HepG2 (cell line): ENCODE results near the gene ZER1. TPM values are rescaled to one million over a fixed set of nuclear protein-coding genes. Genes with fewer than 3 reads are reported as not detected.

Experiments used
- CAMTA2 ChIP-seq: sonication (generic); formaldehyde crosslinking; IDR thresholded peaks from 2 replicates; pipeline ENCODE4 v1.4.0; 2020; ENCODE audit warnings: mild to moderate bottlenecking, missing genetic modification reagents, borderline replicate concordance
- DRAP1 ChIP-seq: IDR thresholded peaks from 2 replicates; pipeline ENCODE4 v1.6.1; 2016; ENCODE audit warnings: missing genetic modification reagents, missing compliant biosample characterization
- EZH2 ChIP-seq: conservative IDR thresholded peaks from 2 replicates; pipeline ENCODE4 v1.6.1; 2012; ENCODE audit warnings: mild to moderate bottlenecking, low read depth, low read length, moderate library complexity
- GPN1 ChIP-seq: sonication (generic); formaldehyde crosslinking; IDR thresholded peaks from 2 replicates; pipeline ENCODE4 v1.5.1; 2020; ENCODE audit warnings: missing genetic modification reagents, borderline replicate concordance
- HDAC2 ChIP-seq: sonication (generic); formaldehyde crosslinking; IDR thresholded peaks from 2 replicates; pipeline ENCODE4 v1.4.0; 2020; ENCODE audit warnings: missing genetic modification reagents
- HMG20B ChIP-seq: conservative IDR thresholded peaks from 2 replicates; pipeline ENCODE4 v1.6.1; 2016; ENCODE audit warnings: missing genetic modification reagents, missing compliant biosample characterization
- JUND ChIP-seq: sonication (generic); formaldehyde crosslinking; IDR thresholded peaks from 2 replicates; pipeline ENCODE4 v1.8.0; 2022; ENCODE audit warnings: mild to moderate bottlenecking, missing genetic modification reagents
- KDM1A ChIP-seq: IDR thresholded peaks from 2 replicates; pipeline ENCODE4 v1.6.1; 2016; ENCODE audit warnings: missing compliant biosample characterization
- MED8 ChIP-seq: sonication (generic); formaldehyde crosslinking; IDR thresholded peaks from 2 replicates; pipeline ENCODE4 v1.8.1; 2023; ENCODE audit warnings: mild to moderate bottlenecking, missing genetic modification reagents; ENCODE audit not compliant: insufficient replicate concordance
- MYC ChIP-seq: sonication (generic); formaldehyde crosslinking; IDR thresholded peaks from 2 replicates; pipeline ENCODE4 v1.9.0; 2021; ENCODE audit warnings: missing genetic modification reagents, borderline replicate concordance
- NFE2 ChIP-seq: sonication (generic); formaldehyde crosslinking; IDR thresholded peaks from 2 replicates; pipeline ENCODE4 v1.4.0; 2020; ENCODE audit warnings: missing genetic modification reagents
- RXRA ChIP-seq: sonication (generic); formaldehyde crosslinking; IDR thresholded peaks from 2 replicates; pipeline ENCODE4 v1.5.1; 2020; ENCODE audit warnings: missing genetic modification reagents
- SALL1 ChIP-seq: sonication (generic); formaldehyde crosslinking; IDR thresholded peaks from 2 replicates; pipeline ENCODE4 v1.8.0; 2022; ENCODE audit warnings: mild to moderate bottlenecking, missing genetic modification reagents
- SOX6 ChIP-seq, 2 experiments: fragments of 450-650 bp in 1 of 2; sonication (generic) in 1 of 2; formaldehyde crosslinking in 1 of 2; IDR thresholded peaks; 2 replicates each; pipeline versions ENCODE4 v1.4.0 to v1.6.1; 2017 to 2020; ENCODE audit warnings: antibody characterized with exemption in 1 of 2, mild to moderate bottlenecking in 1 of 2, missing genetic modification reagents in 1 of 2
- UBTF ChIP-seq: sonication (generic); formaldehyde crosslinking; IDR thresholded peaks from 2 replicates; pipeline ENCODE4 v1.4.0; 2020; ENCODE audit warnings: mild to moderate bottlenecking, missing genetic modification reagents
- ZNF281 ChIP-seq: sonication (generic); formaldehyde crosslinking; IDR thresholded peaks from 2 replicates; pipeline ENCODE4 v1.4.0; 2020; ENCODE audit warnings: missing genetic modification reagents, borderline replicate concordance
- ZNF546 ChIP-seq: sonication (generic); formaldehyde crosslinking; conservative IDR thresholded peaks from 2 replicates; pipeline ENCODE4 v1.8.1; 2023; ENCODE audit warnings: mild to moderate bottlenecking, missing genetic modification reagents
- ZSCAN31 ChIP-seq: sonication (generic); formaldehyde crosslinking; IDR thresholded peaks from 2 replicates; pipeline ENCODE4 v1.5.0; 2020; ENCODE audit warnings: low read depth, mild to moderate bottlenecking, missing genetic modification reagents
- polyA plus RNA-seq, 8 experiments: library from polyadenylated mRNA; depleted of rRNA in 3 of 8; stranded (reverse) in 7 of 8; unstranded in 1 of 8; fragments of >200 nt; fragmentation: Illumina TruSeq in 4 of 8; extraction: Trizol in 4 of 8; gene quantifications; 2 replicates each; pipeline versions ENCODE4 v1.2.1 to v1.2.3, GENCODE V29; 2011 to 2016; ENCODE audit warnings: low read depth in 4 of 8, missing spikeins in 1 of 8, mixed read lengths in 1 of 8; ENCODE audit not compliant: insufficient read depth in 1 of 8
- total RNA-seq, 5 experiments: library from RNA; depleted of rRNA; stranded (reverse); fragments of >200 nt; fragmentation: Illumina TruSeq; extraction: Trizol; gene quantifications; 2 replicates each; pipeline ENCODE4 v1.2.3, GENCODE V29; 2016; ENCODE audit warnings: low read depth in 1 of 5
- TF ChIP-seq, protein P1 (sequence below): IDR thresholded peaks from 2 replicates; pipeline ENCODE4 v1.6.1; 2016; ENCODE audit warnings: low read depth

The ZER1 gene
- total and polyA plus RNA-seq, 2 of the 13 experiments (the other 11 are each of a cell fraction or from before 2014, with no cell fraction given): 7.7 to 40.0 TPM

GRCh38 chr9:128723866-128724743 lies 47.6 kb downstream of the ZER1 start, which contains the start of gene ZDHHC12 (continued):
- TF ChIP-seq KDM1A (CRISPR knock-in tag) (peak; percentile 99), MYC (CRISPR knock-in tag) (peak; percentile 56; the same call in 1 of the 2 replicates), GPN1 (CRISPR knock-in tag) (no peak), HMG20B (CRISPR knock-in tag) (no peak), HDAC2 (CRISPR knock-in tag) (peak; percentile 74), ZNF281 (CRISPR knock-in tag) (peak; percentile 67; the same call in 1 of the 2 replicates), UBTF (CRISPR knock-in tag) (peak; percentile 8; the same call in 1 of the 2 replicates), ZSCAN31 (peak; percentile 50; the same call in 1 of the 2 replicates), CAMTA2 (CRISPR knock-in tag) (no peak), MED8 (CRISPR knock-in tag) (no peak), JUND (CRISPR knock-in tag) (no peak), SOX6 (IDR thresholded peaks at IDR 0.05) (no peak), SOX6 (CRISPR knock-in tag; IDR thresholded peaks at IDR 0.05) (peak; percentile 52; the same call in 1 of the 2 replicates), DRAP1 (CRISPR knock-in tag) (peak; percentile 92), ZNF546 (CRISPR knock-in tag) (no peak), RXRA (peak; percentile 7; the same call in 1 of the 2 replicates), SALL1 (CRISPR knock-in tag) (peak; percentile 33; the same call in 1 of the 2 replicates), NFE2 (CRISPR knock-in tag) (no peak), EZH2 (no peak)
- TF ChIP-seq, protein P1, sequence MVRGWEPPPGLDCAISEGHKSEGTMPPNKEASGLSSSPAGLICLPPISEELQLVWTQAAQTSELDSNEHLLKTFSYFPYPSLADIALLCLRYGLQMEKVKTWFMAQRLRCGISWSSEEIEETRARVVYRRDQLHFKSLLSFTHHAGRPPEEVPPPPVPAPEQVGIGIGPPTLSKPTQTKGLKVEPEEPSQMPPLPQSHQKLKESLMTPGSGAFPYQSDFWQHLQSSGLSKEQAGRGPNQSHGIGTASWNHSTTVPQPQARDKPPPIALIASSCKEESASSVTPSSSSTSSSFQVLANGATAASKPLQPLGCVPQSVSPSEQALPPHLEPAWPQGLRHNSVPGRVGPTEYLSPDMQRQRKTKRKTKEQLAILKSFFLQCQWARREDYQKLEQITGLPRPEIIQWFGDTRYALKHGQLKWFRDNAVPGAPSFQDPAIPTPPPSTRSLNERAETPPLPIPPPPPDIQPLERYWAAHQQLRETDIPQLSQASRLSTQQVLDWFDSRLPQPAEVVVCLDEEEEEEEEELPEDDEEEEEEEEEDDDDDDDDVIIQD (CRISPR knock-in tag): peak; percentile 19; the same call in 1 of the 2 replicates
